Activated T-cell treated with anti-CD3 and anti-CD28 coated beads, Interleukin-2, amount 50 U/mL, for 4 hours (primary cell): ENCODE results near the gene FSTL5. TPM values are rescaled to one million over a fixed set of nuclear protein-coding genes. Genes with fewer than 3 reads are reported as not detected.

Source experiments
- ATAC-seq, 2 donors: fragments of 200-7000 bp; cut with Tn5 transposase; one replicate each; pipeline ENCODE4 v1.10.0; 2021
- DNase-seq: peaks from one replicate; pipeline ENCODE4 v3.0.0-alpha.2; 2020
- H3K27me3 Mint-ChIP-seq: one replicate; pipeline ENCODE4 v1.8.0; 2021; ENCODE audit warnings: low read depth, mixed read lengths
- H3K36me3 Mint-ChIP-seq: one replicate; pipeline ENCODE4 v1.8.0; 2022; ENCODE audit warnings: mixed read lengths; ENCODE audit not compliant: insufficient read depth
- H3K4me1 Mint-ChIP-seq: one replicate; pipeline ENCODE4 v1.8.0; 2021; ENCODE audit warnings: low read depth, mixed read lengths
- H3K4me3 Mint-ChIP-seq: one replicate; pipeline ENCODE4 v1.8.0; 2021; ENCODE audit warnings: mild to moderate bottlenecking, moderate library complexity, mixed read lengths
- H3K9me3 Mint-ChIP-seq: one replicate; pipeline ENCODE4 v1.8.0; 2021; ENCODE audit warnings: mixed read lengths
- total RNA-seq, 3 donors: library from RNA; stranded (reverse); gene quantifications; one replicate each; pipeline ENCODE4 v1.2.1, GENCODE V29; 2021

FSTL5 gene
- total RNA-seq, 3 donors from 2014 or later: not detected

DNA sequence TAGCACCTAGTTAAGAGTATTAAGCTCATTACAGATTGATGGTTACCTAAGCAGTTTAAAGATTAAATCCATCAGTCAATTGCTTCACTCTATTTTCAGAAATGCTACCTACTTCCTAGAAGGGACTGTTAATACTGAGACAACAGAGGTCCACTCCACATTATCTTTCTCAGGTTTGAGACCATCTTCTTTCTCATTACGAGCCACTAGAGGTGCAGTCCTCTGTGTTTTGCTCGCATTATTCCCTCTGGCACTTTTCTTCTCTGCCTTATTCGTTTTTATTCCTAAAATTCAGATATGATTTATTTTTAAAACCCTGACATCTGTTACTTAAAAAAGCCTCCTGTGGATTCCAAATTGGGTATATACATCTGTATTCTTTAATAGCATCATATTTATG is 459.1 kb downstream of the FSTL5 start:
- H3K4me1 Mint-ChIP-seq: no peaks in the 10 kb centered on the region
- H3K27me3 Mint-ChIP-seq: no peaks in the 10 kb centered on the region
- no peak for DNase-seq
- no peak for ATAC-seq
- no peaks in the 10 kb centered on the region for H3K36me3 Mint-ChIP-seq
- peaks cover 6% of the 10 kb centered on the region for H3K9me3 Mint-ChIP-seq
- no peak overlapping the region for H3K4me3 Mint-ChIP-seq

DNA sequence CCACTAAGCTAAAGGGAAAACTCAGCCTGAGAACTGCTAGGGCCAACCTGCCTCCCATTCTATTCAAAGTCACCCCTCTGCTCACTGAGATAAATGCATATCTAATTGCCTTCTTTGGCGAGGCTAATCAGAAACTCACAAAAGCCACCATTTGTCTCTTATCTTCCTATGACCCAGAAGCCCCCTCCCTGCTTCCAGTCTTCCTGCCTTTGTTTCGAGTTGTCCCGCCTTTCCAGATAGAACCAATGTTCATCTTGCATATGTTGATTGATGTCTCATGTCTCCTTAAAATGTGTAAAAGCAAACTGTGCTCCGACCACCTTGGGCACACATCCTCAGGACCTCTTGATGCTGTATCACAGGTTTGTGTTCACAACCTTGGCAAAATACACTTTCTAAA is 459.8 kb downstream of the FSTL5 start:
- Mint-ChIP-seq H3K4me1 (no peaks in the 10 kb centered on the region), H3K36me3 (no peaks in the 10 kb centered on the region), H3K4me3 (no peak overlapping the region), H3K27me3 (no peaks in the 10 kb centered on the region), H3K9me3 (peaks cover 6% of the 10 kb centered on the region)
- ATAC-seq: no peak
- no peak for DNase-seq

DNA sequence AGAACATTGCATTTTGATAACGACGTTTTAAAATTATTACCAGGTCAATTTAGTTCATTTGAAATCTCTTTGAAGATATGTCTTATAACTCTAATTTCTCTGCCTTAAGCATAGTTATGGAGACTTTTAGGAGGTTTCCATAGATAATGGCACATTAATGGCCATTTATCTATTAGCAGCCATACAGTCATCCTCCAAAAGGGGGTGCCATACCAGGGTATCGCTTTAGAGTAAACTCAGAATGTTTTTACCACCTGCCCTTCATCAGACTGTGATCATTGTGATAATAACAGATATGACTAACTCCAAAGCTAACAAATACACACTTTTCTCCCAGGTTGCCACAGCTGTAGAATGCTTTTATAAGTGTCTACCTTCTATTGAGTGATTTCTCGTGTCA is 461.5 kb downstream of the FSTL5 start:
- Mint-ChIP-seq H3K27me3 (no peaks in the 10 kb centered on the region), H3K9me3 (peaks cover 11% of the 10 kb centered on the region), H3K4me1 (no peaks in the 10 kb centered on the region), H3K4me3 (no peak overlapping the region), H3K36me3 (no peaks in the 10 kb centered on the region)
- no peak for DNase-seq
- ATAC-seq: no peak

DNA sequence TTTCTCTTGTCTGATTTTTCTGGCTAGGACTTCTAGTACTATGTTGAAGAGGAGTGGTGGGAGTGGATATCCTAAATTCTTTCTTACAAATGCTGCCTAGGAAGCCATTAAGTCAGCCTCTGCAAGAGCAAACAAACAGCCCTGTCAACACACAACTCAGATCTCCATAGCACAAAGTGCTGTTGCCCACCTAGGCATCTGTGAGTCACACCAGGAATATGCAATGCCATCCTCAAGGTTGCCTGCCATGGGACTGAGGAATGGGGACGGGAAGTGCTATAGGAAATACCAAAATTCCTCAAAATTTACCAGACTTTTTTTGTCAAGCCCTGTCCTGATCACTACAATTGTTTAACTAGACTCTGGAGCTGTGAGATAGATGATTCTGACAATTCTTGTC is 466.9 kb downstream of the FSTL5 start:
- ATAC-seq (no peak), DNase-seq (no peak)
- peaks cover 18% of the 10 kb centered on the region for H3K9me3 Mint-ChIP-seq
- no peak overlapping the region for H3K4me3 Mint-ChIP-seq
- H3K36me3 Mint-ChIP-seq: no peaks in the 10 kb centered on the region
- H3K27me3 Mint-ChIP-seq: no peaks in the 10 kb centered on the region
- no peaks in the 10 kb centered on the region for H3K4me1 Mint-ChIP-seq

DNA sequence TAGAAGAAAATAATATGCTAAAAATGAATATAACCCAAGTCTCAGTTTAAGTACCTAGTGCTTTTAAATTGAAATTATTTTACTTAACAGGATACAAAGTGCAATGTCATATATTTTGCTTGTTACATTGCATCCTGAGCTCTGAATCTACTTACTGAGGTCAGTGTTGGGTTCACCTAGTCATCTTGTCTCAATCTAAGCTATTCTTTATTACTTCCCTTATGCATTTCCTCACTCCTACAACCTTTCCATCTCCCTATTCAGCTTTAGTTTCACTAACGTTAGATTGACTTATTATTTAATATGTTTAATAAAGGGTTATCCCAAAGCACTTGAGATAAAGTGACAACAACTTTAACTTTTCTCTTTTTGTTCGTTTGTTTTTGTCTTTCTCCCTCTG is 483.7 kb downstream of the FSTL5 start:
- no peak for DNase-seq

DNA sequence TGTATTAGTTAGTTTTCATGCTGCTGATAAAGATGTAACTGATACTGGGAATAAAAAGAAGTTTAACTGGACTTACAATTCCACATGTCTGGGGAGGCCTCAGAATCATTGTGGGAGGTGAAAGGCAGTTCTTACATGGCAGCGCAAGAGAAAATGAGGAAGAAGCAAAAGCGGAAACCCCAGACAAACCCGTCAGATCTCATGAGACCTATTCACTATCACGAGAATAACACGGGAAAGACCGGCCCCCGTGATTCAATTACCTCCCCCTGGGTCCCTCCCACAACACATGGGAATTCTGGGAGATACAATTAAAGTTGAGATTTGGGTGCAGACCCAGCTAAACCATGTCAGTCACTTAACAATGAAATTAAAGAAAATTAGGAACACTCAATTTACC is 499.1 kb downstream of the FSTL5 start:
- no peak for DNase-seq
- ATAC-seq: no peak
- Mint-ChIP-seq H3K36me3 (no peaks in the 10 kb centered on the region), H3K27me3 (no peaks in the 10 kb centered on the region), H3K4me3 (no peak overlapping the region), H3K9me3 (peaks cover 13% of the 10 kb centered on the region), H3K4me1 (no peaks in the 10 kb centered on the region)

More for the DNA sequence above, 483.7 kb downstream of the FSTL5 start:
- H3K9me3 Mint-ChIP-seq: peaks cover 11% of the 10 kb centered on the region
- ATAC-seq: no peak
- H3K4me3 Mint-ChIP-seq: no peak overlapping the region
- no peaks in the 10 kb centered on the region for H3K36me3 Mint-ChIP-seq
- no peaks in the 10 kb centered on the region for H3K4me1 Mint-ChIP-seq
- H3K27me3 Mint-ChIP-seq: no peaks in the 10 kb centered on the region

DNA sequence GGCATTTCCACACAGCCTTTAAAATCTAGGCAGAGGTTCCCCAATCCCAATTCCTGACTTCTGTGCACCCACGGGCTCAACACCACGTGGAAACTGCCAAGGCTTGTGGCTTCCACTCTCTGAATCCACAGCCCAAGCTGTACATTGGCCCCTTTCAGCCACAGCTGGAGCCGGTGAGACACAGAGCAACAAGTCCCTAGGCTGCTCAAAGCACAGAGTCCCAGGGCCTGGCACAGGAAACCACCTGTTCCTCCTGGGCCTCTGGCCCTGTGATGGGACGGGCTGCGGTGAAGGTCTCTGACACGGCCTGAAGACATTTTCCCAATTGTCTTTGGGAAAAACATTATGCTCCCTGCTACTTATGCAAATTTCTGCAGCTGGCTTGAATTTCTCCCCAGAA is 500.0 kb downstream of the FSTL5 start:
- no peaks in the 10 kb centered on the region for H3K36me3 Mint-ChIP-seq
- no peak overlapping the region for H3K4me3 Mint-ChIP-seq
- H3K9me3 Mint-ChIP-seq: peaks cover 13% of the 10 kb centered on the region
- DNase-seq: no peak
- ATAC-seq: no peak
- H3K4me1 Mint-ChIP-seq: no peaks in the 10 kb centered on the region
- H3K27me3 Mint-ChIP-seq: no peaks in the 10 kb centered on the region

DNA sequence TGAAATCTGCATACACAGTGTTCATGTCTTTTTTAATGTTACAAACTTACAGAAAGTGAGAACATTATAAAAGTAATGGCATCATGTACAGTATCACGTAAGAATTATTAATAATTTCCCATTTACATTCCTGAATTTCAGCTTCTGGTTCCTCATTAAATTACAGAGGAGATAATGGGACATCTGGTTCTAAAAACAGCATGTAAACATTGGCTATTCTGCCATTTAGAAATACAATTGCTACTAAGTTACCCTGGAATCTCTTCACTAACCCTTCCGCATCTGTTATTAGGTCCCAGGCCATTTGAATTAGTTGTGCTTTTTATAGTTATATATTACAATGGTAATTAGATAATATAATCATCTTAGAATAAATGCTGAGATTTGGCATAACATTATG is 505.1 kb downstream of the FSTL5 start:
- no peak overlapping the region for H3K4me3 Mint-ChIP-seq
- ATAC-seq: no peak
- peaks cover 13% of the 10 kb centered on the region for H3K9me3 Mint-ChIP-seq
- H3K36me3 Mint-ChIP-seq: no peaks in the 10 kb centered on the region
- H3K27me3 Mint-ChIP-seq: no peaks in the 10 kb centered on the region
- no peak for DNase-seq
- no peaks in the 10 kb centered on the region for H3K4me1 Mint-ChIP-seq

DNA sequence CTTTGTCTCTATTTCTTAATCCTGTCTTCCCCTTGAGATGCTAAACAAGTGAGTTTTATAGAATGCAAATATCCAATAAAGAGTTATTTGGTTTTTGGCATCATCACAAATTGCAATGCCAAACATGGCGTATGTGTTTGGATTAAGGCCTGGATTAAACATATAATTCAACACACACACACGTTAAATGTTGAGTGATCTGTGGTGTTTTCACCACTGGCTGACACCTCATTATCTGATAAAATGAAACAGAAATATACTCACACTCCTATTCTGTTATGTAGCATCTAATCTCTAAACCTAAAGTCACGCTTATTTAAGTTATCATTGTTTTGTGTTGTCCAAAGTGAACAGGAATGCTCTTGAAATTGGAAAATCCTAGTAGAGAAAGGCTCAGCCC is 506.2 kb downstream of the FSTL5 start:
- ATAC-seq: no peak
- H3K9me3 Mint-ChIP-seq: peaks cover 13% of the 10 kb centered on the region
- H3K4me3 Mint-ChIP-seq: no peak overlapping the region
- DNase-seq: no peak
- no peaks in the 10 kb centered on the region for H3K4me1 Mint-ChIP-seq
- H3K27me3 Mint-ChIP-seq: no peaks in the 10 kb centered on the region
- no peaks in the 10 kb centered on the region for H3K36me3 Mint-ChIP-seq

DNA sequence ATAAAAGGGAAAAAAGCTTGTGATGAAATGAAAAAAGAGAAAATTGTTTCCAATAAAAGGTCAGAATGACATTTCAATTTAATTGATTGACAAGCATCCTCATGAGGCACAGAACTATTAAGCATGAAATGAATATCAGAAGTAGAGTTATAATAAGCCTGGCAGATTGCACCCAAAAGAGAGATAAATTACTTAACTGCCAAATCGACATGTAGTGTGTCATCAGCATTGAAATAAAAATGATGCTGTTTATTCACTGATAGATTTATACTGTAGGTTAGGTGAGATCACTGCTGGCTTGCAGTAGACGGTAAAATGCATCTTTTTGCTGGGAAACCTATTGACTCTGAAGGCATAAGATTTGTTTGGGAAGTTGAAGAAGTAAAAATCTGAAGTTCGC is 507.2 kb downstream of the FSTL5 start:
- H3K9me3 Mint-ChIP-seq: peaks cover 5% of the 10 kb centered on the region
- H3K36me3 Mint-ChIP-seq: no peaks in the 10 kb centered on the region
- ATAC-seq: no peak
- DNase-seq: no peak
- H3K4me1 Mint-ChIP-seq: no peaks in the 10 kb centered on the region
- no peaks in the 10 kb centered on the region for H3K27me3 Mint-ChIP-seq
- no peak overlapping the region for H3K4me3 Mint-ChIP-seq

DNA sequence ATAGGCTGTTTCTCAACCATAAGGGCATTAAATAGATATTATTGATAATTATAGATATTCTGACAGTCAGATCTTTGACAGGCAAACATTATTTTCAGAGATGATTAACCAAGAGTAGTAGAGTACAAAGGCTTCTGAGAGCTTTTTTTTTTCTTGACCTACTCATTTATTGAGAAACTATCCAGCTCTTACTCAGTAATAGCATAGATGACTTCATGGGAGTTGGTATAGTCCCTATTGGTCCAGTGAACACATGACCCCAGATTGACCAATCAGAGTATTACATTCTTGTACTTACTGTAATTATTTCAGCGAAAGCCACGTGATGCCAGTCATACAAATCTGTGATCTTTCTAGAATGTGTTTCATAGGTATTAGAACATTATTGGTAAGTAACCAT is 508.7 kb downstream of the FSTL5 start:
- Mint-ChIP-seq H3K9me3 (peaks cover 5% of the 10 kb centered on the region), H3K27me3 (no peaks in the 10 kb centered on the region), H3K36me3 (no peaks in the 10 kb centered on the region), H3K4me1 (no peaks in the 10 kb centered on the region), H3K4me3 (no peak overlapping the region)
- ATAC-seq (no peak), DNase-seq (no peak)

DNA sequence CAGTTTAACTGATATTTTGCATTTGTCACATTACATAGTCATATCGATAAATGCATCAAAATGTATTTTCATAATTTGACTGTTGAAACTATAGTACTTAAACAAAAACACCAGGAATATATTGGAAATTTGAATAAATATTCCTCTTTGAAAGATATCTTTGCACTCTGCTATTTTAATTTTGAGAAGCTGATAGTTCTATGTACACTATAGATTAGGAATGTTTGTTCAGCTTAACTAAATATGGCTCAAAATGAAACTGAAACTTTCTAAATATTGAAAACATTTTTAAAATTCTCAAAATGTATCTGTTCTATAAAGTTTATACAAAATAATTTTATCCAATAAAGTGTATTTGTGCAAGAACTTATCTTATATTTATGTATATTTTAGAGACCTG is 510.1 kb downstream of the FSTL5 start:
- H3K9me3 Mint-ChIP-seq: peaks cover 10% of the 10 kb centered on the region
- no peak for DNase-seq
- no peak overlapping the region for H3K4me3 Mint-ChIP-seq
- H3K36me3 Mint-ChIP-seq: no peaks in the 10 kb centered on the region
- no peak for ATAC-seq
- no peaks in the 10 kb centered on the region for H3K27me3 Mint-ChIP-seq
- no peaks in the 10 kb centered on the region for H3K4me1 Mint-ChIP-seq

DNA sequence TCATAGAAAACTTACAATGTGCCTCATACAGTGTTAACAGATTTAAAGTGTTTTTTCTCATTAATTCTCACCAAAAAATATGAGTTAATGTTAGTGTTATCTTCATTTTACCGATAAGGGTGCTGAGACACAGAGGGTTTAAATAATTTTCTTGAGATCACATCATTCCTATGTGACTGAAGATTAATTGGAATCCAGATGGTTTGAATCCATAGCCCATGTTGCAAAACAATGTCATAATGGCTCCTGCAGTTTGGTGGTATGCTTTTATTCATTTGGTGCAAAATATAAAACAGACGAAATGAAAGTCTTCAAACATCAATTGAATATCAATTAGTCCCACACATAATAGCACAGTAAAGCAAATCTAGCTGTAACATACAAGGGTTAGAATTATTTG is 512.2 kb downstream of the FSTL5 start:
- no peaks in the 10 kb centered on the region for H3K27me3 Mint-ChIP-seq
- H3K36me3 Mint-ChIP-seq: no peaks in the 10 kb centered on the region
- H3K4me1 Mint-ChIP-seq: no peaks in the 10 kb centered on the region
- DNase-seq: no peak
- H3K4me3 Mint-ChIP-seq: no peak overlapping the region
- no peak for ATAC-seq
- H3K9me3 Mint-ChIP-seq: peaks cover 5% of the 10 kb centered on the region

DNA sequence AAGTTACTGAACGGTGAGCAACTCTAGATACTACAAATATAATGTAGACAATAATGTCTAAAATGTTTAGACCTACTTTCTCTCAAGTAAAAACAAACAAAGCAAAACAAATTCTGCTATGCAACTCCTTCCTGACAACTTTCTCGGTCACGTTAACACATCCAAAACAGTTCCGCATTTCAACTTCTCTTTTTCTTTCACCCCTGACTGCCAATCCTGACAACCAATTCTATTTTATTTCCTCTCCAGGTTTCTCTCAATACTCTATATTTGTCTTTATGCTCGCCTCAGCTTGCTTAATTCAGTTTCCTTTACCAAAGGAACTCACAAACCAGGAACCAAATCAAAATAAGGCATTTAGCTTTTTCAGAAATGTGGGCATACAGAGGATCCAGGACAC is 513.0 kb downstream of the FSTL5 start:
- no peaks in the 10 kb centered on the region for H3K4me1 Mint-ChIP-seq
- H3K9me3 Mint-ChIP-seq: peaks cover 5% of the 10 kb centered on the region
- ATAC-seq: no peak
- DNase-seq: no peak
- no peaks in the 10 kb centered on the region for H3K27me3 Mint-ChIP-seq
- no peaks in the 10 kb centered on the region for H3K36me3 Mint-ChIP-seq
- H3K4me3 Mint-ChIP-seq: no peak overlapping the region

DNA sequence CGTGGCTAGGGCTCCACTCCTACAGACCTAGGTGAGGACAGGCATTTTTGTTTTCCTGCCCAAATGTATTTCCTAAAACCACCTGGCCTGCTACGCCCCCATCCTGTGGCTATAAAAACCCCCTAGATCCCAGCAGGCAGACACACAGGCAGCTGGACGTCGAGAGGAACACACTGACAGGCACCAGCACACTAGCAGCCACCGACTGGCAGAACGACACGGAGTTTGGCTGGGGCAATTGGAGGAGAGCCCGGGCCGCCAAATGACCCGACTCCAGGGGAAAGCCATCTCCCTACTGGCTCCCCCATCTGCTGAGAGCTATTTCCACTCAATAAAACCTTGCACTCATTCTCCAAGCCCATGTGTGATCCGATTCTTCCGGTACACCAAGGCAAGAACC is 516.0 kb downstream of the FSTL5 start:
- Mint-ChIP-seq H3K27me3 (no peaks in the 10 kb centered on the region), H3K4me3 (no peak overlapping the region), H3K36me3 (no peaks in the 10 kb centered on the region), H3K4me1 (no peaks in the 10 kb centered on the region), H3K9me3 (peaks cover 5% of the 10 kb centered on the region)
- DNase-seq (no peak), ATAC-seq (no peak)

DNA sequence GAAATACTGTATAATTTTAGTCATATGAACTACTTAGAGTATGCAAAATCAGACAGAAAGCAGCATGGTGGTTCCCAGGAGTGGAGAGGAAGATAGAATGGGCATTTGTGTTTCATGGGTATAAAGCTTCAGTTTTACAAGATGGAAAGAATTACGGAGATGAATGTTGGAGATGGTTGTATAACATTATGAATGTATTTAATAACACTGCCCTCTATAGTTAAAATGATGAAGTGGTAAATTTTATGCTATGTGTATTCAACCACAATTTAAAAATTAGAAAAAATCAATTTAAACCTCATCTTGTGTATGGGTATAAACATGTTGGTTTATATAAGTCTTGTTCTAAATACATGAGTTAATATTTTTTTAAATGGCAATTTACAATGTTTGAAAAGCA is 521.1 kb downstream of the FSTL5 start:
- Mint-ChIP-seq H3K9me3 (peaks cover 3% of the 10 kb centered on the region), H3K36me3 (no peaks in the 10 kb centered on the region), H3K4me1 (no peaks in the 10 kb centered on the region)

More for the DNA sequence above, 521.1 kb downstream of the FSTL5 start:
- DNase-seq (no peak), ATAC-seq (no peak)
- Mint-ChIP-seq H3K27me3 (no peaks in the 10 kb centered on the region), H3K4me3 (no peak overlapping the region)
